Peyer's patch (tissue), 4 donors: ENCODE data around the gene NXPH1.

Experiments
- CTCF ChIP-seq, 6 experiments: fragments of 450-650 bp in 4 of 6; fragments of 200-600 bp in 2 of 6; sonication (generic) in 1 of 6; IDR thresholded peaks; one replicate each; pipeline ENCODE4 v1.5.1; 2017 to 2019; ENCODE audit warnings: antibody characterized with exemption in 6 of 6, mild to moderate bottlenecking in 3 of 6, moderate library complexity in 1 of 6
- POLR2A ChIP-seq, 2 donors: fragments of 450-650 bp; IDR thresholded peaks; one replicate each; pipeline ENCODE4 v1.5.1; 2017; ENCODE audit warnings: antibody characterized with exemption in 2 of 2, mild to moderate bottlenecking in 2 of 2, moderate library complexity in 2 of 2

GRCh38 chr7:8739837-8740236, 306.4 kb downstream of the NXPH1 start:
- no peak for TF ChIP-seq POLR2A (IDR thresholded peaks at IDR 0.05)
- no peak for TF ChIP-seq CTCF (IDR thresholded peaks at IDR 0.05)
